ENCODE measurements around the gene FOXI1. TPM values are rescaled to one million over a fixed set of nuclear protein-coding genes. Genes with fewer than 3 reads are reported as not detected.

Gene FOXI1
- total RNA-seq, 4 donors from 2014 or later = 2.4 to 4.9 (median 3.9) TPM

GRCh38 chr5:170154297-170154696 lies 48.6 kb downstream of the FOXI1 start:
- no peak for DNase-seq (ENCODE audit: low spot score in 2 of 2)
- H3K9me3 ChIP-seq = no peaks in the 10 kb centered on the region
- H3K27ac ChIP-seq = no peak overlapping the region
- no peak overlapping the region for H3K4me3 ChIP-seq
- no peak for TF ChIP-seq CTCF (IDR thresholded peaks at IDR 0.05)
- TF ChIP-seq EP300 (IDR thresholded peaks at IDR 0.05) = no peak
- no peak for TF ChIP-seq POLR2AphosphoS5 (IDR thresholded peaks at IDR 0.05)
- TF ChIP-seq POLR2A (IDR thresholded peaks at IDR 0.05) = no peak
- no peaks in the 10 kb centered on the region for H3K36me3 ChIP-seq
- H3K4me1 ChIP-seq = peaks cover 5% of the 10 kb centered on the region
- H3K27me3 ChIP-seq = no peaks in the 10 kb centered on the region
- WGBS = 89% methylated on average over 3 of the region's 4 CpGs

- Histone ChIP-seq H3K4me1 (peaks cover 5% of the 10 kb centered on the region), H3K4me3 (no peak overlapping the region), H3K27me3 (no peaks in the 10 kb centered on the region), H3K9me3 (no peaks in the 10 kb centered on the region), H3K36me3 (no peaks in the 10 kb centered on the region), H3K27ac (no peak overlapping the region)
- no peak for TF ChIP-seq CTCF (IDR thresholded peaks at IDR 0.05)
- TF ChIP-seq POLR2A (IDR thresholded peaks at IDR 0.05) = no peak
- TF ChIP-seq EP300 (IDR thresholded peaks at IDR 0.05) = no peak
- no peak for TF ChIP-seq POLR2AphosphoS5 (IDR thresholded peaks at IDR 0.05)
- 70% methylated on average over 2 of the region's 2 CpGs for WGBS
- no peak for DNase-seq (ENCODE audit: low spot score in 2 of 2)
Measured at GRCh38 chr5:170154744-170155143, 49.0 kb downstream of the FOXI1 start.

- Histone ChIP-seq H3K36me3 (no peaks in the 10 kb centered on the region), H3K9me3 (no peaks in the 10 kb centered on the region), H3K4me3 (no peak overlapping the region), H3K4me1 (peaks cover 5% of the 10 kb centered on the region), H3K27ac (no peak overlapping the region), H3K27me3 (no peaks in the 10 kb centered on the region)
- TF ChIP-seq POLR2AphosphoS5 (IDR thresholded peaks at IDR 0.05) (no peak), EP300 (IDR thresholded peaks at IDR 0.05) (no peak), CTCF (IDR thresholded peaks at IDR 0.05) (no peak), POLR2A (IDR thresholded peaks at IDR 0.05) (no peak)
- 95% methylated on average over 3 of the region's 3 CpGs for WGBS
- DNase-seq (ENCODE audit: low spot score in 2 of 2) = no peak
Measured at GRCh38 chr5:170155771-170156170, 50.1 kb downstream of the FOXI1 start.

GRCh38 chr5:170159101-170159698 lies 53.5 kb downstream of the FOXI1 start:
- TF ChIP-seq POLR2AphosphoS5 (IDR thresholded peaks at IDR 0.05) (no peak), EP300 (IDR thresholded peaks at IDR 0.05) (no peak), POLR2A (IDR thresholded peaks at IDR 0.05) (no peak), CTCF (IDR thresholded peaks at IDR 0.05) (no peak)
- 81% methylated on average over 5 of the region's 5 CpGs for WGBS
- H3K36me3 ChIP-seq = no peaks in the 10 kb centered on the region
- DNase-seq (ENCODE audit: low spot score in 2 of 2) = no peak
- H3K27me3 ChIP-seq = no peaks in the 10 kb centered on the region
- H3K4me3 ChIP-seq = no peak overlapping the region
- no peak overlapping the region for H3K27ac ChIP-seq
- no peaks in the 10 kb centered on the region for H3K4me1 ChIP-seq
- no peaks in the 10 kb centered on the region for H3K9me3 ChIP-seq

Other genes with a start within 250 kb of the FOXI1 start
- under 1 TPM; 0.47 to 0.68 (median 0.55) TPM for gene INSYN2B, start 125.4 kb upstream of the FOXI1 start, total RNA-seq
- gene C5orf58, start 127.1 kb downstream of the FOXI1 start, total RNA-seq = not detected
- gene LCP2, start 191.9 kb downstream of the FOXI1 start, total RNA-seq = 1 to 10 TPM in 3 of 4 donors, not detected in 1; 1.5 to 8.9 (median 7.7) TPM

All from suprapubic skin (tissue), 4 donors.